Subcutaneous adipose tissue (tissue), 4 donors: ENCODE measurements around the gene FEN1. TPM values are rescaled to one million over a fixed set of nuclear protein-coding genes. Genes with fewer than 3 reads are reported as not detected.

ENCODE experiments used
- total RNA-seq, 4 donors: library from RNA; depleted of rRNA; stranded (reverse); fragments of >200 nt; gene quantifications; one replicate each; pipeline ENCODE4 v1.1.0, GENCODE V29; 2016
- TF ChIP-seq, protein P1 (sequence below): fragments of 450-650 bp; IDR thresholded peaks from one replicate; pipeline ENCODE4 v1.5.1; 2016; ENCODE audit warnings: low read depth, mild to moderate bottlenecking, control low read depth, antibody characterized with exemption, moderate library complexity

Gene FEN1
- total RNA-seq, 4 donors from 2014 or later: 4.9 to 7.7 (median 6.3) TPM

DNA sequence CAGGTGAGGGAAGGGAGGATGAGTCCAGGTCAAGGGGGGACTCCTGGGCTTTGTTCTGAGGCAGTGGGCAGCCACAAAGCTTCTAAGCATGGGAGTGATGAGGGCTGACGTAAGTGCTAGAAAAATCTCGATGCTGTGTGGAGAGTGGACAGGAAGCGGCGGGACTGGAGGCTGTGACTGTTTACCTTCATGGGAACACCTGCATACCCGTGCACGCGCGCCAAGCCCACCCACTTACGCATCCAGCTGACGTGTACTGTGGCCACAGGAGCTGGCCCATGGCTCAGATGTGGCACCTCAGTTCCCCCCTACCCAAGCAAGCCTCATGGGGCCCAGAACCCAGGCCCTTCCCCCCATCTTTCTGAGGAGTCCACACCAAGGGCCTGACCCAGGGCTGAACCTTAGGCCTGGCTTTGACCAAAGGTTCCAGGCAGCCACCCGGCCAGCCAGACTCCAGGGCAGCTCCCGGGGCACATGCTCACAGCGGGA lies 26.3 kb upstream of the FEN1 start:
- TF ChIP-seq, protein P1, sequence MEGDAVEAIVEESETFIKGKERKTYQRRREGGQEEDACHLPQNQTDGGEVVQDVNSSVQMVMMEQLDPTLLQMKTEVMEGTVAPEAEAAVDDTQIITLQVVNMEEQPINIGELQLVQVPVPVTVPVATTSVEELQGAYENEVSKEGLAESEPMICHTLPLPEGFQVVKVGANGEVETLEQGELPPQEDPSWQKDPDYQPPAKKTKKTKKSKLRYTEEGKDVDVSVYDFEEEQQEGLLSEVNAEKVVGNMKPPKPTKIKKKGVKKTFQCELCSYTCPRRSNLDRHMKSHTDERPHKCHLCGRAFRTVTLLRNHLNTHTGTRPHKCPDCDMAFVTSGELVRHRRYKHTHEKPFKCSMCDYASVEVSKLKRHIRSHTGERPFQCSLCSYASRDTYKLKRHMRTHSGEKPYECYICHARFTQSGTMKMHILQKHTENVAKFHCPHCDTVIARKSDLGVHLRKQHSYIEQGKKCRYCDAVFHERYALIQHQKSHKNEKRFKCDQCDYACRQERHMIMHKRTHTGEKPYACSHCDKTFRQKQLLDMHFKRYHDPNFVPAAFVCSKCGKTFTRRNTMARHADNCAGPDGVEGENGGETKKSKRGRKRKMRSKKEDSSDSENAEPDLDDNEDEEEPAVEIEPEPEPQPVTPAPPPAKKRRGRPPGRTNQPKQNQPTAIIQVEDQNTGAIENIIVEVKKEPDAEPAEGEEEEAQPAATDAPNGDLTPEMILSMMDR: no peak

- TF ChIP-seq, protein P1: no peak
Measured at GRCh38 chr11:61768376-61769076, 24.2 kb upstream of the FEN1 start.

- TF ChIP-seq, protein P1: no peak
Measured at GRCh38 chr11:61769169-61769920, 23.4 kb upstream of the FEN1 start.

GRCh38 chr11:61769946-61770683 lies 22.6 kb upstream of the FEN1 start:
- TF ChIP-seq, protein P1: no peak

DNA sequence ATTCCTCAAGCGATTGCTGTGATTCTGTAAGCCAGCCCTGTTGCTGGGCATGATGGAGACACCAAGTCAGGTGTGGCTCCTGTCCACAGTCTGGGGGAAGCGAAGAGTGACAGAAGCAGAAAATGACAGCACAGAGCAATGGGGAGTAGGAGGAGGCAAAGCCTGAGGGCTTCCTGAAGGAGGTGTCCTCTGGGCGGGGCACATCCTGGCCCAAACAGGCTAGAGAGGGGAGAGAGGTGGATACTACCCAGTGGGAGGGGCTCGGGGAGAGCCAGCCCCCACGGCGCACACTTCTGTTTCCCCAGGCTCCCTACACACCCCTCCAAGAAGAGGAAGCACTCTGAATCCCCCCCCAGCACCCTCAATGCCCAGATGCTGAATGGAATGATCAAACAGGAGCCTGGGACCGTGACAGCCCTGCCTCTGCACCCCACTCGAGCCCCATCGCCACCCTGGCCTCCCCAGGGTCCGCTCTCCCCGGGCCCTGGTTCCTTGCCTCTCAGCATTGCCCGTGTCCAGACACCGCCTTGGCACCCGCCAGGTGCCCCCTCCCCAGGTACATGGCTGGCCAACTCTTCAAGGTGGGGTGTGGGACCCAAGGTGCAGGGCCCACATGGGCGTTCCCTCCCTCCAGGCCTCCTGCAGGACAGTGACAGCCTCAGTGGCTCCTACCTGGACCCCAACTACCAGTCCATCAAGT lies 21.4 kb upstream of the FEN1 start:
- TF ChIP-seq, protein P1: no peak

DNA sequence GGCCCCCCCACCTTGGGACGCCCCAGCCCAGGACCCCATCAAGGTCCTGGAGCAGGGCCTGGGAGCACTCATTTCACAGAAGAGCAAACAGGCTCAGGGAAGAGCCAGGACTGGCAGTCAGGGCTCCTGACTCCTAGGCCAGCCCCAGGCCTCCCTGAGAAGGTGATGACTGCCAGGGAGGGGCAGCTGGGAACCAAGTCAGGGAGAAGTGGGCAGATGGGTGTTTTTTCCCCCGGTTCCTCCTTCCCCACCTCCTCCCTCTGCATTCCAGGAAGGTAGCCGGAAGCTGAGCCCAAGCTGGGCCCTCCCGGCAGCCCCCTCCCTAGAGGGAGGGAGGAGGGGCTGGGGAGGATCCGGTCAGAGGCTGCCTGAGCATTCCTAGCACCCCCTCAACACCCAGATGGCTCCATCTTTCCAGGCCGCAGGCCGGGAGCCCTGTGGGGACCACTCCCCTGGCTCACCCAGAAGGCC lies 20.7 kb upstream of the FEN1 start:
- TF ChIP-seq, protein P1: no peak
